WTC11 (cell line): Measurements from ENCODE around the gene GOLT1B. TPM values are rescaled to one million over a fixed set of nuclear protein-coding genes. Genes with fewer than 3 reads are reported as not detected.

Source experiments
- ATAC-seq: fragments of 200-7000 bp; cut with Tn5 transposase; 2 replicates; pipeline ENCODE4 v1.10.0; 2021; ENCODE audit warnings: mild to moderate bottlenecking, moderate library complexity
- CTCF ChIA-PET: fragments of 300-600 bp; sonication (Branson Sonifier 250); formaldehyde crosslinking; loops from one replicate; lab custom pipeline; 2021; ENCODE audit warnings: antibody characterized with exemption; lab: Charles Lee
- POLR2A ChIA-PET: fragments of 350-600 bp; sonication (Branson Sonifier 250); formaldehyde crosslinking; loops from one replicate; lab custom pipeline; 2021; ENCODE audit warnings: antibody characterized with exemption; lab: Charles Lee
- DNase-seq: peaks from one replicate; pipeline ENCODE4 v3.0.0; 2021; ENCODE audit warnings: low spot score
- H3K27ac Mint-ChIP-seq: 2 replicates; pipeline ENCODE4 v1.8.0; 2021; ENCODE audit warnings: mixed read lengths
- H3K27me3 Mint-ChIP-seq: 2 replicates; pipeline ENCODE4 v1.8.0; 2021; ENCODE audit warnings: low read depth, mild to moderate bottlenecking, moderate library complexity, mixed read lengths
- H3K36me3 Mint-ChIP-seq: 2 replicates; pipeline ENCODE4 v1.8.0; 2021; ENCODE audit warnings: mixed read lengths
- H3K4me1 Mint-ChIP-seq: 2 replicates; pipeline ENCODE4 v1.8.0; 2022; ENCODE audit warnings: mixed read lengths
- H3K4me3 Mint-ChIP-seq: 2 replicates; pipeline ENCODE4 v1.8.0; 2021; ENCODE audit warnings: mild to moderate bottlenecking, moderate library complexity, mixed read lengths
- H3K9me3 Mint-ChIP-seq: 2 replicates; pipeline ENCODE4 v1.8.0; 2021; ENCODE audit warnings: mixed read lengths
- CBFB ChIP-seq: sonication (generic); formaldehyde crosslinking; IDR thresholded peaks from 2 replicates; pipeline ENCODE4 v1.8.1; 2022; ENCODE audit warnings: mild to moderate bottlenecking, low read depth, missing genetic modification reagents
- FOXJ3 ChIP-seq: sonication (generic); formaldehyde crosslinking; IDR thresholded peaks from 2 replicates; pipeline ENCODE4 v1.9.0; 2021; ENCODE audit warnings: missing genetic modification reagents, mild to moderate bottlenecking, borderline replicate concordance
- IRF2 ChIP-seq: sonication (generic); formaldehyde crosslinking; IDR thresholded peaks from 2 replicates; pipeline ENCODE4 v1.8.0; 2022; ENCODE audit warnings: low read depth, missing genetic modification reagents, borderline replicate concordance
- KAT7 ChIP-seq: sonication (generic); formaldehyde crosslinking; IDR thresholded peaks from 2 replicates; pipeline ENCODE4 v1.8.1; 2023; ENCODE audit warnings: missing genetic modification reagents, mild to moderate bottlenecking, borderline replicate concordance
- NFE2L1 ChIP-seq: sonication (generic); formaldehyde crosslinking; IDR thresholded peaks from 2 replicates; pipeline ENCODE4 v1.8.1; 2023; ENCODE audit warnings: missing genetic modification reagents
- TEAD4 ChIP-seq: sonication (generic); formaldehyde crosslinking; IDR thresholded peaks from 2 replicates; pipeline ENCODE4 v1.8.0; 2022; ENCODE audit warnings: mild to moderate bottlenecking, missing genetic modification reagents
- ZNF263 ChIP-seq: sonication (generic); formaldehyde crosslinking; IDR thresholded peaks from 2 replicates; pipeline ENCODE4 v1.8.1; 2022; ENCODE audit warnings: low read depth, mild to moderate bottlenecking, moderate library complexity, missing genetic modification reagents
- ZNF396 ChIP-seq: fragments of 250-450 bp; sonication (Bioruptor Pico); IDR thresholded peaks from 2 replicates; pipeline ENCODE4 v1.8.0; 2021; ENCODE audit warnings: mild to moderate bottlenecking, moderate library complexity, borderline replicate concordance
- total RNA-seq: library from RNA; stranded (reverse); gene quantifications from 3 replicates; pipeline ENCODE4 v1.2.3, GENCODE V29; 2021
- TF ChIP-seq, protein P1 (sequence below): sonication (generic); formaldehyde crosslinking; IDR thresholded peaks from 2 replicates; pipeline ENCODE4 v1.8.1; 2022; ENCODE audit warnings: low read depth, mild to moderate bottlenecking, moderate library complexity, missing genetic modification reagents, borderline replicate concordance
- TF ChIP-seq, protein P2 (sequence below): fragments of 250-450 bp; sonication (Bioruptor Pico); IDR thresholded peaks from 2 replicates; pipeline ENCODE4 v2.1.2; 2022; ENCODE audit warnings: mild to moderate bottlenecking, moderate library complexity
- TF ChIP-seq, protein P3 (sequence below): fragments of 250-450 bp; sonication (Bioruptor Pico); IDR thresholded peaks from 2 replicates; pipeline ENCODE4 v1.9.0; 2021; ENCODE audit warnings: mild to moderate bottlenecking
- TF ChIP-seq, protein P4 (sequence below): sonication (generic); formaldehyde crosslinking; IDR thresholded peaks from 2 replicates; pipeline ENCODE4 v1.8.0; 2022; ENCODE audit warnings: missing genetic modification reagents
- TF ChIP-seq, protein P5 (sequence below): sonication (generic); formaldehyde crosslinking; conservative IDR thresholded peaks from 2 replicates; pipeline ENCODE4 v1.8.1; 2023; ENCODE audit warnings: mild to moderate bottlenecking, low read depth, missing genetic modification reagents, moderate library complexity
- TF ChIP-seq, protein P6 (sequence below): sonication (generic); formaldehyde crosslinking; IDR thresholded peaks from 2 replicates; pipeline ENCODE4 v1.8.1; 2023; ENCODE audit warnings: mild to moderate bottlenecking, moderate library complexity, missing genetic modification reagents
- TF ChIP-seq, protein P7 (sequence below): sonication (generic); formaldehyde crosslinking; IDR thresholded peaks from 2 replicates; pipeline ENCODE4 v1.8.0; 2023; ENCODE audit warnings: missing genetic modification reagents
- TF ChIP-seq, protein P8 (sequence below): fragments of 250-450 bp; sonication (Bioruptor Pico); conservative IDR thresholded peaks from 2 replicates; pipeline ENCODE4 v1.9.0; 2021; ENCODE audit warnings: mild to moderate bottlenecking
- TF ChIP-seq, protein P9 (sequence below): sonication (generic); formaldehyde crosslinking; IDR thresholded peaks from 2 replicates; pipeline ENCODE4 v1.8.1; 2023; ENCODE audit warnings: mild to moderate bottlenecking, missing genetic modification reagents

GOLT1B gene
- total RNA-seq, 1 experiment from 2014 or later: 39.7 TPM

DNA sequence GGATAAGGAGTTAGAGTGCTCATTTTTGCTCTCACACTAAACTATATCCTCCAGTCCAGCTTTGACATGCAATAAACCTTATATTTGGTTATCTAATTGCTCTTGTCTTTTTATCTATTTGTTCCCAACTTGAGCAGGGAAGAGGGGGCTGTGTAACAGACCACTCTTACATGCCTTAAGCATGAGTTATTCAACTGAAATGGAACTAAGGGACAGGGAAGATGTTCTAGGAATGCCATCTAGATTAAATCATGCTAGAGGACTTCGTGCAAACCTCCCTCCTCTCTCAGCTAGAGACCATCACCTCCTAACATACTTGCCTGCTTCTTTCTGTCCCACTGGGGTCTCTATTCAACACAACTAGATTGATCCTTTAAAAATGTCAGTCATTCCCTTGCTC is 45.1 kb downstream of the GOLT1B start (continued):
- TF ChIP-seq, protein P1, sequence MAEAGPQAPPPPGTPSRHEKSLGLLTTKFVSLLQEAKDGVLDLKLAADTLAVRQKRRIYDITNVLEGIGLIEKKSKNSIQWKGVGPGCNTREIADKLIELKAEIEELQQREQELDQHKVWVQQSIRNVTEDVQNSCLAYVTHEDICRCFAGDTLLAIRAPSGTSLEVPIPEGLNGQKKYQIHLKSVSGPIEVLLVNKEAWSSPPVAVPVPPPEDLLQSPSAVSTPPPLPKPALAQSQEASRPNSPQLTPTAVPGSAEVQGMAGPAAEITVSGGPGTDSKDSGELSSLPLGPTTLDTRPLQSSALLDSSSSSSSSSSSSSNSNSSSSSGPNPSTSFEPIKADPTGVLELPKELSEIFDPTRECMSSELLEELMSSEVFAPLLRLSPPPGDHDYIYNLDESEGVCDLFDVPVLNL (CRISPR knock-in tag): no peak
- TF ChIP-seq KAT7 (CRISPR knock-in tag): no peak
- TF ChIP-seq, protein P2, sequence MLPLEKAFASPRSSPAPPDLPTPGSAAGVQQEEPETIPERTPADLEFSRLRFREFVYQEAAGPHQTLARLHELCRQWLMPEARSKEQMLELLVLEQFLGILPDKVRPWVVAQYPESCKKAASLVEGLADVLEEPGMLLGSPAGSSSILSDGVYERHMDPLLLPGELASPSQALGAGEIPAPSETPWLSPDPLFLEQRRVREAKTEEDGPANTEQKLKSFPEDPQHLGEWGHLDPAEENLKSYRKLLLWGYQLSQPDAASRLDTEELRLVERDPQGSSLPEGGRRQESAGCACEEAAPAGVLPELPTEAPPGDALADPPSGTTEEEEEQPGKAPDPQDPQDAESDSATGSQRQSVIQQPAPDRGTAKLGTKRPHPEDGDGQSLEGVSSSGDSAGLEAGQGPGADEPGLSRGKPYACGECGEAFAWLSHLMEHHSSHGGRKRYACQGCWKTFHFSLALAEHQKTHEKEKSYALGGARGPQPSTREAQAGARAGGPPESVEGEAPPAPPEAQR: no peak
- TF ChIP-seq, protein P3, sequence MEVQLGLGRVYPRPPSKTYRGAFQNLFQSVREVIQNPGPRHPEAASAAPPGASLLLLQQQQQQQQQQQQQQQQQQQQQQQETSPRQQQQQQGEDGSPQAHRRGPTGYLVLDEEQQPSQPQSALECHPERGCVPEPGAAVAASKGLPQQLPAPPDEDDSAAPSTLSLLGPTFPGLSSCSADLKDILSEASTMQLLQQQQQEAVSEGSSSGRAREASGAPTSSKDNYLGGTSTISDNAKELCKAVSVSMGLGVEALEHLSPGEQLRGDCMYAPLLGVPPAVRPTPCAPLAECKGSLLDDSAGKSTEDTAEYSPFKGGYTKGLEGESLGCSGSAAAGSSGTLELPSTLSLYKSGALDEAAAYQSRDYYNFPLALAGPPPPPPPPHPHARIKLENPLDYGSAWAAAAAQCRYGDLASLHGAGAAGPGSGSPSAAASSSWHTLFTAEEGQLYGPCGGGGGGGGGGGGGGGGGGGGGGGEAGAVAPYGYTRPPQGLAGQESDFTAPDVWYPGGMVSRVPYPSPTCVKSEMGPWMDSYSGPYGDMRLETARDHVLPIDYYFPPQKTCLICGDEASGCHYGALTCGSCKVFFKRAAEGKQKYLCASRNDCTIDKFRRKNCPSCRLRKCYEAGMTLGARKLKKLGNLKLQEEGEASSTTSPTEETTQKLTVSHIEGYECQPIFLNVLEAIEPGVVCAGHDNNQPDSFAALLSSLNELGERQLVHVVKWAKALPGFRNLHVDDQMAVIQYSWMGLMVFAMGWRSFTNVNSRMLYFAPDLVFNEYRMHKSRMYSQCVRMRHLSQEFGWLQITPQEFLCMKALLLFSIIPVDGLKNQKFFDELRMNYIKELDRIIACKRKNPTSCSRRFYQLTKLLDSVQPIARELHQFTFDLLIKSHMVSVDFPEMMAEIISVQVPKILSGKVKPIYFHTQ (CRISPR knock-in tag): no peak

DNA sequence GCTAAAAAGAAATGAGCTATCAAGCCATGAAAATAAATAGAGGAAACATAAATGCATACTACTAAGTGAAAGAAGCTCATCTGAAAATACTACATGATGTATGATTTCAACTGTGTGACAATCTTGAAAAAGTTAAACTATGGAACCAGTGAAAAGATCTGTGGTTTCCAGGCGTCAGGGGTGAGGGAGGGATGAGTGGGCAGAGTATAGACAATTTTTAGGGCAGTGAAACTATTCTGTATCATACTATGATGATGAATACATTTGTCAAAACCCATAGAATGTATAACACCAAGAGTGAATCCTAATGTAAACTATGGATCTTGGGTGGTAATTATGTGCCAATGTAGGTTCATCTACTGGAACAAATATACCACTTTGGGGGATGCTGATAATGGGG is 45.8 kb downstream of the GOLT1B start:
- ChIA-PET CTCF (no interaction called here), POLR2A (no interaction called here)
- Mint-ChIP-seq H3K27ac (no peak overlapping the region), H3K36me3 (no peaks in the 10 kb centered on the region), H3K9me3 (no peaks in the 10 kb centered on the region), H3K27me3 (no peaks in the 10 kb centered on the region), H3K4me1 (no peaks in the 10 kb centered on the region), H3K4me3 (no peak overlapping the region)
- DNase-seq (no peak), ATAC-seq (no peak)
- TF ChIP-seq FOXJ3 (CRISPR knock-in tag) (no peak), ZNF263 (no peak), IRF2 (CRISPR knock-in tag) (no peak), CBFB (CRISPR knock-in tag) (no peak), NFE2L1 (CRISPR knock-in tag) (no peak), TEAD4 (CRISPR knock-in tag) (no peak), ZNF396 (no peak)
- TF ChIP-seq, protein P4, sequence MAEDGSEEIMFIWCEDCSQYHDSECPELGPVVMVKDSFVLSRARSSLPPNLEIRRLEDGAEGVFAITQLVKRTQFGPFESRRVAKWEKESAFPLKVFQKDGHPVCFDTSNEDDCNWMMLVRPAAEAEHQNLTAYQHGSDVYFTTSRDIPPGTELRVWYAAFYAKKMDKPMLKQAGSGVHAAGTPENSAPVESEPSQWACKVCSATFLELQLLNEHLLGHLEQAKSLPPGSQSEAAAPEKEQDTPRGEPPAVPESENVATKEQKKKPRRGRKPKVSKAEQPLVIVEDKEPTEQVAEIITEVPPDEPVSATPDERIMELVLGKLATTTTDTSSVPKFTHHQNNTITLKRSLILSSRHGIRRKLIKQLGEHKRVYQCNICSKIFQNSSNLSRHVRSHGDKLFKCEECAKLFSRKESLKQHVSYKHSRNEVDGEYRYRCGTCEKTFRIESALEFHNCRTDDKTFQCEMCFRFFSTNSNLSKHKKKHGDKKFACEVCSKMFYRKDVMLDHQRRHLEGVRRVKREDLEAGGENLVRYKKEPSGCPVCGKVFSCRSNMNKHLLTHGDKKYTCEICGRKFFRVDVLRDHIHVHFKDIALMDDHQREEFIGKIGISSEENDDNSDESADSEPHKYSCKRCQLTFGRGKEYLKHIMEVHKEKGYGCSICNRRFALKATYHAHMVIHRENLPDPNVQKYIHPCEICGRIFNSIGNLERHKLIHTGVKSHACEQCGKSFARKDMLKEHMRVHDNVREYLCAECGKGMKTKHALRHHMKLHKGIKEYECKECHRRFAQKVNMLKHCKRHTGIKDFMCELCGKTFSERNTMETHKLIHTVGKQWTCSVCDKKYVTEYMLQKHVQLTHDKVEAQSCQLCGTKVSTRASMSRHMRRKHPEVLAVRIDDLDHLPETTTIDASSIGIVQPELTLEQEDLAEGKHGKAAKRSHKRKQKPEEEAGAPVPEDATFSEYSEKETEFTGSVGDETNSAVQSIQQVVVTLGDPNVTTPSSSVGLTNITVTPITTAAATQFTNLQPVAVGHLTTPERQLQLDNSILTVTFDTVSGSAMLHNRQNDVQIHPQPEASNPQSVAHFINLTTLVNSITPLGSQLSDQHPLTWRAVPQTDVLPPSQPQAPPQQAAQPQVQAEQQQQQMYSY (CRISPR knock-in tag): no peak
- TF ChIP-seq, protein P5, sequence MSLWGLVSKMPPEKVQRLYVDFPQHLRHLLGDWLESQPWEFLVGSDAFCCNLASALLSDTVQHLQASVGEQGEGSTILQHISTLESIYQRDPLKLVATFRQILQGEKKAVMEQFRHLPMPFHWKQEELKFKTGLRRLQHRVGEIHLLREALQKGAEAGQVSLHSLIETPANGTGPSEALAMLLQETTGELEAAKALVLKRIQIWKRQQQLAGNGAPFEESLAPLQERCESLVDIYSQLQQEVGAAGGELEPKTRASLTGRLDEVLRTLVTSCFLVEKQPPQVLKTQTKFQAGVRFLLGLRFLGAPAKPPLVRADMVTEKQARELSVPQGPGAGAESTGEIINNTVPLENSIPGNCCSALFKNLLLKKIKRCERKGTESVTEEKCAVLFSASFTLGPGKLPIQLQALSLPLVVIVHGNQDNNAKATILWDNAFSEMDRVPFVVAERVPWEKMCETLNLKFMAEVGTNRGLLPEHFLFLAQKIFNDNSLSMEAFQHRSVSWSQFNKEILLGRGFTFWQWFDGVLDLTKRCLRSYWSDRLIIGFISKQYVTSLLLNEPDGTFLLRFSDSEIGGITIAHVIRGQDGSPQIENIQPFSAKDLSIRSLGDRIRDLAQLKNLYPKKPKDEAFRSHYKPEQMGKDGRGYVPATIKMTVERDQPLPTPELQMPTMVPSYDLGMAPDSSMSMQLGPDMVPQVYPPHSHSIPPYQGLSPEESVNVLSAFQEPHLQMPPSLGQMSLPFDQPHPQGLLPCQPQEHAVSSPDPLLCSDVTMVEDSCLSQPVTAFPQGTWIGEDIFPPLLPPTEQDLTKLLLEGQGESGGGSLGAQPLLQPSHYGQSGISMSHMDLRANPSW: no peak
- TF ChIP-seq, protein P6, sequence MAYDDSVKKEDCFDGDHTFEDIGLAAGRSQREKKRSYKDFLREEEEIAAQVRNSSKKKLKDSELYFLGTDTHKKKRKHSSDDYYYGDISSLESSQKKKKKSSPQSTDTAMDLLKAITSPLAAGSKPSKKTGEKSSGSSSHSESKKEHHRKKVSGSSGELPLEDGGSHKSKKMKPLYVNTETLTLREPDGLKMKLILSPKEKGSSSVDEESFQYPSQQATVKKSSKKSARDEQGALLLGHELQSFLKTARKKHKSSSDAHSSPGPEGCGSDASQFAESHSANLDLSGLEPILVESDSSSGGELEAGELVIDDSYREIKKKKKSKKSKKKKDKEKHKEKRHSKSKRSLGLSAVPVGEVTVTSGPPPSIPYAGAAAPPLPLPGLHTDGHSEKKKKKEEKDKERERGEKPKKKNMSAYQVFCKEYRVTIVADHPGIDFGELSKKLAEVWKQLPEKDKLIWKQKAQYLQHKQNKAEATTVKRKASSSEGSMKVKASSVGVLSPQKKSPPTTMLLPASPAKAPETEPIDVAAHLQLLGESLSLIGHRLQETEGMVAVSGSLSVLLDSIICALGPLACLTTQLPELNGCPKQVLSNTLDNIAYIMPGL (CRISPR knock-in tag): no peak
- TF ChIP-seq, protein P7, sequence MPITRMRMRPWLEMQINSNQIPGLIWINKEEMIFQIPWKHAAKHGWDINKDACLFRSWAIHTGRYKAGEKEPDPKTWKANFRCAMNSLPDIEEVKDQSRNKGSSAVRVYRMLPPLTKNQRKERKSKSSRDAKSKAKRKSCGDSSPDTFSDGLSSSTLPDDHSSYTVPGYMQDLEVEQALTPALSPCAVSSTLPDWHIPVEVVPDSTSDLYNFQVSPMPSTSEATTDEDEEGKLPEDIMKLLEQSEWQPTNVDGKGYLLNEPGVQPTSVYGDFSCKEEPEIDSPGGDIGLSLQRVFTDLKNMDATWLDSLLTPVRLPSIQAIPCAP (CRISPR knock-in tag): no peak
- TF ChIP-seq, protein P8, sequence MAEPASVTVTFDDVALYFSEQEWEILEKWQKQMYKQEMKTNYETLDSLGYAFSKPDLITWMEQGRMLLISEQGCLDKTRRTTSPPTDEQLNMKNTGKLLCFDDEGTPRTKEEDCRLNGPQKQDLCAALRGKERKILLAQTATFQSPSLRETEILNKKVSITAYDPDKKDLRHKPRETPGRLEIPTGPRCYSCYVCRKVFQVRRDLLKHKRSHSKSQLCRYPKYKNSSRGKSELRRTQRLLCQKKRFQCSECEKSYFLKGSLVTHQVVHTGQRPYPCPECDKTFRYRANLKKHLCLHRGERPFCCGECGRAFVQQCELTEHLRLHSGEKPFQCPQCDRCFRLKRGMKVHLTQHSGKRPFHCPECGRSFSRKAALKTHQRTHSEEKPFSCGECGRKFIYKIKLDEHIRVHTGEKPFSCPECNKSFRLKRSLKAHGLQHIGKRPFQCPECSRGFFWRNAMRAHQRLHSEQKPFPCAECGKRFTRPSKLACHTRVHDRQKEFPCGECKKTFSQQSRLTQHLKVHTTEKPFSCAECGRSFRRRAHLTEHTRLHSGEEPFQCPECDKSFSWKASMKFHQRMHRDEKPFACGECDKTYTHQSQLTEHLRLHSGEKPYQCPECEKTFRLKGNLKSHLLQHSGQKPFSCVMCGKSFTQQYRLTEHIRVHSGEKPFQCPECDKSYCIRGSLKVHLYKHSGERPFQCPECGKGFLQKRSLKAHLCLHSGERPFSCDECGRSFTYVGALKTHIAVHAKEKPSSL (CRISPR knock-in tag): no peak
- TF ChIP-seq, protein P9, sequence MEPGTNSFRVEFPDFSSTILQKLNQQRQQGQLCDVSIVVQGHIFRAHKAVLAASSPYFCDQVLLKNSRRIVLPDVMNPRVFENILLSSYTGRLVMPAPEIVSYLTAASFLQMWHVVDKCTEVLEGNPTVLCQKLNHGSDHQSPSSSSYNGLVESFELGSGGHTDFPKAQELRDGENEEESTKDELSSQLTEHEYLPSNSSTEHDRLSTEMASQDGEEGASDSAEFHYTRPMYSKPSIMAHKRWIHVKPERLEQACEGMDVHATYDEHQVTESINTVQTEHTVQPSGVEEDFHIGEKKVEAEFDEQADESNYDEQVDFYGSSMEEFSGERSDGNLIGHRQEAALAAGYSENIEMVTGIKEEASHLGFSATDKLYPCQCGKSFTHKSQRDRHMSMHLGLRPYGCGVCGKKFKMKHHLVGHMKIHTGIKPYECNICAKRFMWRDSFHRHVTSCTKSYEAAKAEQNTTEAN (CRISPR knock-in tag): no peak
